Breast epithelium (tissue), 3 donors: ENCODE data around the gene HMCN2.

Experiments used
- CTCF ChIP-seq, 3 donors: fragments of 450-650 bp; IDR thresholded peaks; one replicate each; pipeline ENCODE4 v1.5.1; 2016 to 2017; ENCODE audit warnings: antibody characterized with exemption in 3 of 3, mild to moderate bottlenecking in 3 of 3, moderate library complexity in 3 of 3
- POLR2AphosphoS5 ChIP-seq, 3 donors: sonication (generic); formaldehyde crosslinking; IDR thresholded peaks; one replicate each; pipeline ENCODE4 v1.6.1; 2017; ENCODE audit warnings: antibody characterized with exemption in 3 of 3

DNA sequence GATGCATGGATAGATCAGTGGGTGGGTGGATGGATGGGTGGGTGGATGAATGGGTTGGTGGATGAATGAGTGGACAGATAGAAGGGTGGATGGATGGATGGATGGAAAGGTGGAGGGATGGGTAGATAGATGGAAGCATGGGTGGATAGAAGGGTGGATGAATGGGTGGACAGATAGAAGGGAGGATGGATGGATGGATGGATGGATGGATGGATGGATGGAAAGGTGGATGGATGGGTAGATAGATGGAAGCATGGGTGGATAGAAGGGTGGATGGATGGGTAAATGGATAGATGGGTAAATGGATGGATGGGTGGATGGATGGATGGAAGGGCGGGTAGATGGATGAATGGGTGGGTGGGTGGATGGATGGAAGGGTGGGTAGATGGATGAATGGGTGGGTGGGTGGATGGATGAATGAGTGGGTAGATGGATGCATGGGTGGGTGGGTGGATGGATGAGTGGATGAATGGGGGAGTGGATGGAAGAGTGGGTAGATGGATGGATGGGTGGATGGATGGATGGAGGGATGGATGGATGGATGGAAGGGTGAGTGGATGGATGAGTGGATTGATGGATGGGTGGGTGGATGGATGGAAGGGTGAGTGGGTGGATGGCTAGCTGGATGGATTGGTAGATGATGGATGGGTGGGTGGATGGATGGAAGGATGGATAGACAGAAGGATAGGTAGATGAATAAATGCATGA is 91.5 kb downstream of the HMCN2 start:
- no peak for TF ChIP-seq POLR2AphosphoS5 (IDR thresholded peaks at IDR 0.05)
- TF ChIP-seq CTCF (IDR thresholded peaks at IDR 0.05): no peak
